Measurements from ENCODE around the gene KRT76.
"Not testable (repeated sequence)": the region's sequence is repeated elsewhere in the genome, so short reads cannot be mapped to it uniquely, and the experiment has no call there.

The KRT76 gene

GRCh38 chr12:52765702-52766101, 11.4 kb downstream of the KRT76 start:
- Histone ChIP-seq H3K9ac (ENCODE audit: low read length) (no peak overlapping the region), H3K36me3 (ENCODE audit: control insufficient read depth, insufficient read depth, low read length) (no peaks in the 10 kb centered on the region), H3K27me3 (ENCODE audit: control insufficient read depth, insufficient read depth, low read length) (no peaks in the 10 kb centered on the region; the same call in 1 of the 2 replicates), H3K4me3 (ENCODE audit: low read depth, low read length) (no peak overlapping the region), H3K4me1 (ENCODE audit: control insufficient read depth, insufficient read depth, low read length) (no peaks in the 10 kb centered on the region), H3K9me3 (ENCODE audit: control insufficient read depth, insufficient read depth, low read depth, low read length) (peaks cover 11% of the 10 kb centered on the region), H3K27ac (ENCODE audit: low read depth, low read length) (no peak overlapping the region)

- Histone ChIP-seq H3K36me3 (ENCODE audit: control insufficient read depth, insufficient read depth, low read length) (no peaks in the 10 kb centered on the region), H3K4me1 (ENCODE audit: control insufficient read depth, insufficient read depth, low read length) (no peaks in the 10 kb centered on the region), H3K27ac (ENCODE audit: low read depth, low read length) (no peak overlapping the region), H3K27me3 (ENCODE audit: control insufficient read depth, insufficient read depth, low read length) (peaks cover 3% of the 10 kb centered on the region; the same call in 1 of the 2 replicates), H3K9ac (ENCODE audit: low read length) (no peak overlapping the region), H3K4me3 (ENCODE audit: low read depth, low read length) (no peak overlapping the region), H3K9me3 (ENCODE audit: control insufficient read depth, insufficient read depth, low read depth, low read length) (peaks cover 24% of the 10 kb centered on the region)
Observed at GRCh38 chr12:52763991-52764390, 13.2 kb downstream of the KRT76 start.

- peaks cover 27% of the 10 kb centered on the region for H3K9me3 ChIP-seq (ENCODE audit: control insufficient read depth, insufficient read depth, low read depth, low read length)
- peaks cover 11% of the 10 kb centered on the region for H3K27me3 ChIP-seq (ENCODE audit: control insufficient read depth, insufficient read depth, low read length)
- no peaks in the 10 kb centered on the region for H3K36me3 ChIP-seq (ENCODE audit: control insufficient read depth, insufficient read depth, low read length)
- H3K4me3 ChIP-seq (ENCODE audit: low read depth, low read length), result no peak overlapping the region
- H3K9ac ChIP-seq (ENCODE audit: low read length), result no peak overlapping the region
- H3K4me1 ChIP-seq (ENCODE audit: control insufficient read depth, insufficient read depth, low read length), result no peaks in the 10 kb centered on the region
- H3K27ac ChIP-seq (ENCODE audit: low read depth, low read length), result no peak overlapping the region
Observed at GRCh38 chr12:52763036-52763659, 14.0 kb downstream of the KRT76 start.

GRCh38 chr12:52761802-52762201, 15.3 kb downstream of the KRT76 start:
- Histone ChIP-seq H3K9ac (ENCODE audit: low read length) (no peak overlapping the region), H3K9me3 (ENCODE audit: control insufficient read depth, insufficient read depth, low read depth, low read length) (peaks cover 27% of the 10 kb centered on the region), H3K4me3 (ENCODE audit: low read depth, low read length) (no peak overlapping the region), H3K4me1 (ENCODE audit: control insufficient read depth, insufficient read depth, low read length) (no peaks in the 10 kb centered on the region), H3K27ac (ENCODE audit: low read depth, low read length) (no peak overlapping the region), H3K27me3 (ENCODE audit: control insufficient read depth, insufficient read depth, low read length) (peaks cover 25% of the 10 kb centered on the region), H3K36me3 (ENCODE audit: control insufficient read depth, insufficient read depth, low read length) (no peaks in the 10 kb centered on the region)

- H3K27ac ChIP-seq (ENCODE audit: low read depth, low read length); H3K4me1 ChIP-seq (ENCODE audit: control insufficient read depth, insufficient read depth, low read length); H3K36me3 ChIP-seq (ENCODE audit: control insufficient read depth, insufficient read depth, low read length); H3K4me3 ChIP-seq (ENCODE audit: low read depth, low read length); H3K9ac ChIP-seq (ENCODE audit: low read length): not testable (repeated sequence)
- Histone ChIP-seq H3K27me3 (ENCODE audit: control insufficient read depth, insufficient read depth, low read length) (peaks cover 30% of the 10 kb centered on the region), H3K9me3 (ENCODE audit: control insufficient read depth, insufficient read depth, low read depth, low read length) (peaks cover 27% of the 10 kb centered on the region)
Observed at GRCh38 chr12:52761218-52761617, 15.9 kb downstream of the KRT76 start.

- H3K4me1 ChIP-seq (ENCODE audit: control insufficient read depth, insufficient read depth, low read length), result no peaks in the 10 kb centered on the region
- no peaks in the 10 kb centered on the region for H3K36me3 ChIP-seq (ENCODE audit: control insufficient read depth, insufficient read depth, low read length)
- peaks cover 33% of the 10 kb centered on the region for H3K27me3 ChIP-seq (ENCODE audit: control insufficient read depth, insufficient read depth, low read length)
- H3K27ac ChIP-seq (ENCODE audit: low read depth, low read length), result no peak overlapping the region
- H3K4me3 ChIP-seq (ENCODE audit: low read depth, low read length), result no peak overlapping the region
- H3K9ac ChIP-seq (ENCODE audit: low read length), result no peak overlapping the region
- peaks cover 27% of the 10 kb centered on the region for H3K9me3 ChIP-seq (ENCODE audit: control insufficient read depth, insufficient read depth, low read depth, low read length)
Observed at GRCh38 chr12:52760623-52761022, 16.5 kb downstream of the KRT76 start.

GRCh38 chr12:52759695-52760094, 17.4 kb downstream of the KRT76 start:
- no peaks in the 10 kb centered on the region for H3K4me1 ChIP-seq (ENCODE audit: control insufficient read depth, insufficient read depth, low read length)
- peaks cover 27% of the 10 kb centered on the region for H3K9me3 ChIP-seq (ENCODE audit: control insufficient read depth, insufficient read depth, low read depth, low read length)
- no peak overlapping the region for H3K27ac ChIP-seq (ENCODE audit: low read depth, low read length)
- no peaks in the 10 kb centered on the region for H3K36me3 ChIP-seq (ENCODE audit: control insufficient read depth, insufficient read depth, low read length)
- H3K4me3 ChIP-seq (ENCODE audit: low read depth, low read length), result no peak overlapping the region
- H3K9ac ChIP-seq (ENCODE audit: low read length), result no peak overlapping the region
- H3K27me3 ChIP-seq (ENCODE audit: control insufficient read depth, insufficient read depth, low read length), result peaks cover 39% of the 10 kb centered on the region

GRCh38 chr12:52759218-52759617, 17.9 kb downstream of the KRT76 start:
- Histone ChIP-seq H3K27me3 (ENCODE audit: control insufficient read depth, insufficient read depth, low read length) (peaks cover 40% of the 10 kb centered on the region), H3K27ac (ENCODE audit: low read depth, low read length) (no peak overlapping the region), H3K4me3 (ENCODE audit: low read depth, low read length) (no peak overlapping the region), H3K9me3 (ENCODE audit: control insufficient read depth, insufficient read depth, low read depth, low read length) (peaks cover 27% of the 10 kb centered on the region), H3K36me3 (ENCODE audit: control insufficient read depth, insufficient read depth, low read length) (no peaks in the 10 kb centered on the region), H3K9ac (ENCODE audit: low read length) (no peak overlapping the region), H3K4me1 (ENCODE audit: control insufficient read depth, insufficient read depth, low read length) (no peaks in the 10 kb centered on the region)

- Histone ChIP-seq H3K9ac (ENCODE audit: low read length) (no peak overlapping the region), H3K27me3 (ENCODE audit: control insufficient read depth, insufficient read depth, low read length) (peaks cover 54% of the 10 kb centered on the region), H3K4me1 (ENCODE audit: control insufficient read depth, insufficient read depth, low read length) (no peaks in the 10 kb centered on the region), H3K4me3 (ENCODE audit: low read depth, low read length) (no peak overlapping the region), H3K27ac (ENCODE audit: low read depth, low read length) (no peak overlapping the region), H3K36me3 (ENCODE audit: control insufficient read depth, insufficient read depth, low read length) (no peaks in the 10 kb centered on the region), H3K9me3 (ENCODE audit: control insufficient read depth, insufficient read depth, low read depth, low read length) (peaks cover 25% of the 10 kb centered on the region)
Observed at GRCh38 chr12:52757449-52758176, 19.5 kb downstream of the KRT76 start.

- Histone ChIP-seq H3K4me3 (ENCODE audit: low read depth, low read length) (no peak overlapping the region), H3K27ac (ENCODE audit: low read depth, low read length) (no peak overlapping the region), H3K27me3 (ENCODE audit: control insufficient read depth, insufficient read depth, low read length) (peaks cover 63% of the 10 kb centered on the region), H3K9me3 (ENCODE audit: control insufficient read depth, insufficient read depth, low read depth, low read length) (peaks cover 17% of the 10 kb centered on the region), H3K4me1 (ENCODE audit: control insufficient read depth, insufficient read depth, low read length) (no peaks in the 10 kb centered on the region), H3K9ac (ENCODE audit: low read length) (no peak overlapping the region), H3K36me3 (ENCODE audit: control insufficient read depth, insufficient read depth, low read length) (no peaks in the 10 kb centered on the region)
Observed at GRCh38 chr12:52756281-52756960, 20.7 kb downstream of the KRT76 start.

GRCh38 chr12:52755533-52755932, 21.6 kb downstream of the KRT76 start:
- Histone ChIP-seq H3K4me3 (ENCODE audit: low read depth, low read length) (no peak overlapping the region), H3K9me3 (ENCODE audit: control insufficient read depth, insufficient read depth, low read depth, low read length) (peaks cover 14% of the 10 kb centered on the region), H3K27ac (ENCODE audit: low read depth, low read length) (no peak overlapping the region), H3K36me3 (ENCODE audit: control insufficient read depth, insufficient read depth, low read length) (no peaks in the 10 kb centered on the region), H3K27me3 (ENCODE audit: control insufficient read depth, insufficient read depth, low read length) (peaks cover 69% of the 10 kb centered on the region), H3K9ac (ENCODE audit: low read length) (no peak overlapping the region), H3K4me1 (ENCODE audit: control insufficient read depth, insufficient read depth, low read length) (no peaks in the 10 kb centered on the region)
